LHCN-M2 (cell line): Measurements from ENCODE around the gene SMAP1. TPM values are rescaled to one million over a fixed set of nuclear protein-coding genes. Genes with fewer than 3 reads are reported as not detected.

Experiments used
- DNase-seq: peaks from one replicate; pipeline ENCODE4 v3.0.0-alpha.2; 2012; ENCODE audit warnings: low read depth
- total RNA-seq: library from RNA; depleted of rRNA; stranded (reverse); fragments of >200 nt; gene quantifications from 2 replicates; pipeline ENCODE4 v1.2.3, GENCODE V29; 2014; rRNA removed

Gene SMAP1
- total RNA-seq, 1 experiment from 2014 or later: 21.0 TPM

DNA sequence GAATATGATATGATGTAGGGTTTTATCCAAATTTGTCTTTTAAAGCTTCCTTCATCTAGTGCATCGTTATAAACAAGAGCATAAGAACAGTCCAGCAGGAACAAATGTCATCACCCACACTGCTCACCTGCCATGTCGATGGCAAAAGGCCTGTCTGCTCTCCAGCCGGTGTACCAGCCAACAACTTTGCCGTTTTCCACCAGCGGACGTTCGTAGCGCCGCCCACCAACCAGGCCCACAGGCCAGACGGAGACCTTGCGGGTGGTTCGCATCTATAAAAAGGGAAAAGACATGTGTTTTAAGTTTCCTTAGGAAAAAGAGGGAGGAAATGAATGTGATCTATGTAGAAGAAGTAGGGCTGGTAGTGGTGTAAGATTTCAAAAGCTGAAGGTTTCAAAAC is 226.3 kb downstream of the SMAP1 start:
- DNase-seq: no peak

DNA sequence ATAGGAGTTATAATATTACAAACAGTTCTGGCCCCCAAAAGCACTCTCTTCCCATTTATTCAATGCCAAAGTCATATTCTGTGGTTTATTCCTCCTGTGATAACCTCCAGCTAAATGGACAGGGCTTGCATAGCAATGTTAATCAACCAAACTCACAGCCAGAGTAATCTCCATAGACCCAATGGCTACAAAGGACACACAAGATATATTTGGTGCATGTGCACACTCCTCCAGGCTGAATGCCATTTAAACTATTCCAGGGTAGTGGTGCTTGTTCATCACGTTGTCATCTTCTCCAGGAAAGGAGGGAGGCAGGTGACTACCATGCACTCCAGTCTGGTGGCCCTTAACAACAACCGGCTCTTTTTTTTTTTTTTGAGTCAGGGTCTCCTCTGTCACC is 232.4 kb downstream of the SMAP1 start:
- DNase-seq: no peak

DNA sequence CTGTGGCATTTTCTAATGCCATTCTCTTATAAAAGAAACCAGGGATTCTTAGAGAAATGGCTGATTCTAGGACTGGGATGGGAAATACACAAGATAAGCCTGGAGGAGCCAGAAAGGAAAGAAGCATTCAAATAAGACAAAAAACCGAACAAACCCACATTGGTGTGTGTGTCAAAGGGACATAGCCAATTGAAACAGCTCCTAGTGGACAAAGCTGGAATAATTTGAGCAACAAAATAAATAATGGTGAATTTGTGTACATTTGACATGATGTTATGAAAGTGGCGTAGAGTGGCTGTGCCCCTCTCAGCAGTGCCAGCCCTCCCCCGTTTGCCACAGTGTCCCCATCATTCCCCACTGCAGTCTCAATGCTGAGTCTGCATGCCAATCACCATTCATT is 233.6 kb downstream of the SMAP1 start:
- DNase-seq: no peak

DNA sequence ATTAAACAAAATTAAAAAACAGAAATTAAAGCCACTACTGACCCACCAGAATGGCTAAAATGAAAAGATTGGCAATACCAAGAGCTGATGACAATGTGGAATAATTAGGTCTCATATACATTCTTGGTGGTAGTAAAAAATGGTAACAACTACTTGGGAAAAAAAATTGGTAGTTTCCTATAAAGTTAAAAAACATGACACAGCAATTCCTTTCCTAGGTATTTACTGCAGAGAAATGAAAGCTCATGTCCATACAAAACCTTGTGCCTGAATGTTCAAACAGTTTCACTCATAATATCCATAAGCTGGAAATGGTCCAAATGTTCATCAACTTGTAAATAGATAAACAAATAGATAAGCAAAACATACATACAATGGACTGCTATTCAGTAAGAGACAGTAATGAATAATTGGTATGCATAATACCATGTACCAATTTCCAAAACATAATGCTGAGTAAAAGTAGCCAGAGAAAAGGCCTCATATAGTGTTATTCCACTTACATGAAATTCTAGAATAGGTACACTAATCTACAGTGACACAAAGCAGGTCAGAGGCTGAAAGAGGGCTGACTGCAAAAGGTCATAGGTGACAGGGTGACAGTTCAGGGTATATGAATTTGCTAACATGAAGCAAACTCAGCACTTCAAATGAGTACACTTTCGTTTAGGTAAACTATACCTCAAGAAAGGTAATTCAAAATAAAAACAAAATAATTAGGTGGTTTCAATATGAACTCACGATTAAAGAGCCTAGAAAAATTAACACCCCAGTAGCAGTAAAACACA is 236.2 kb downstream of the SMAP1 start:
- DNase-seq: no peak

DNA sequence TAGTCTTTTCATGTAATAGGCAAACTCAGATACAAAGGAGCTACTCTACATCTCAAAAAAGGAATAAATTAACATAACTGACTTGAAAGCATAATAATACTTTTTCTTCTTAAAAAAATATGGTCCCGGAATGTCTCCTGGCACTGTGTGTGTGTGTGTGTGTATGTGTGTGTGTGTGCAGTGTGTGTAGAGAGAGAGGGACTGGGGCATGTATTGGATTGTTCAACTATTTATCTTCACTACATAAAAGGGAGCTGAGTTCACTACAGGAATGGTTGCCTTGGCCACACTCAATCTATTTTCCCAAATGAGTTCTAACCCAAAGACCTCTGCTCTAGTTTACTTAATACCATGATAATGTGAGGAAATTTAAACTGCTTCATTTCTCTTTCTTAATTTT is 238.1 kb downstream of the SMAP1 start:
- no peak for DNase-seq

Other genes starting within 250 kb of the SMAP1 start
- 9.8 and 10.6 TPM in 2 replicates for gene SDHAF4, start 101.0 kb upstream of the SMAP1 start, total RNA-seq